GM12878 (cell line): Measurements from ENCODE around the gene FAM124B.

ENCODE experiments used
- SIN3A ChIP-seq: IDR thresholded peaks from 2 replicates; pipeline ENCODE4 v1.6.1; 2012; ENCODE audit warnings: low read depth, low read length, improper control_type of control experiment
- SMC3 ChIP-seq: IDR thresholded peaks from 2 replicates; pipeline ENCODE4 v1.6.1; 2011; ENCODE audit warnings: low read length, improper control_type of control experiment, borderline replicate concordance
- ZNF217 ChIP-seq: fragments of 450-650 bp; IDR thresholded peaks from 2 replicates; pipeline ENCODE4 v1.6.1; 2017; ENCODE audit warnings: antibody characterized with exemption, mild to moderate bottlenecking
- TF ChIP-seq, protein P1 (sequence below): IDR thresholded peaks from 2 replicates; pipeline ENCODE4 v1.6.1; 2012; ENCODE audit warnings: low read depth, low read length, improper control_type of control experiment
- TF ChIP-seq, protein P2 (sequence below): fragments of 450-650 bp; IDR thresholded peaks from 2 replicates; pipeline ENCODE4 v1.6.1; 2017; ENCODE audit warnings: mild to moderate bottlenecking, moderate library complexity
- TF ChIP-seq, protein P3 (sequence below), 3 experiments: IDR thresholded peaks in 2 of 3; conservative IDR thresholded peaks in 1 of 3; 2 replicates each; pipeline ENCODE4 v1.5.1; 2011; ENCODE audit warnings: low read depth in 3 of 3, low read length in 3 of 3, mild to moderate bottlenecking in 3 of 3, control low read depth in 2 of 3, moderate library complexity in 2 of 3, inconsistent platforms in 1 of 3, mixed read lengths in 1 of 3; ENCODE audit not compliant: control insufficient read depth in 2 of 3, insufficient read depth in 1 of 3; ENCODE audit errors: extremely low read depth in 1 of 3

DNA sequence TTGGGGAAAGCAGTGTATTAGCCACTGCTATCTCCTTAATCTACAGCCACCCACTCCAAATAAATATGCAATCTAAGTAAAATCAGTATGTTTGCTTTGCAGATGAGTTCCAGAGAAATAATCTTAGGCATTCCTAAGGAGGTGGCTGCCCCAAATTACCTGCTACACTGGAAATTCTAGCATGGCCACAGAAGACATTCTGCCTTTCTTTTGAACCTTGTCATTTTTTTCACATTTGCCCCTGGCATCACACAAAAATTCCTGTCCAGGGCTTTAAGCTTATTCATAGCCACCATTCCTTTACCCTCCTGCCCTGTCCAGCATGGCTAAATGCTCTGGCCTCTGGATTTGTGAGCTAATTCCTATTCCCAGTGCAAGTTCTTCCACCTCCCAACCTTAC lies 36.8 kb upstream of the FAM124B start:
- TF ChIP-seq, protein P1, sequence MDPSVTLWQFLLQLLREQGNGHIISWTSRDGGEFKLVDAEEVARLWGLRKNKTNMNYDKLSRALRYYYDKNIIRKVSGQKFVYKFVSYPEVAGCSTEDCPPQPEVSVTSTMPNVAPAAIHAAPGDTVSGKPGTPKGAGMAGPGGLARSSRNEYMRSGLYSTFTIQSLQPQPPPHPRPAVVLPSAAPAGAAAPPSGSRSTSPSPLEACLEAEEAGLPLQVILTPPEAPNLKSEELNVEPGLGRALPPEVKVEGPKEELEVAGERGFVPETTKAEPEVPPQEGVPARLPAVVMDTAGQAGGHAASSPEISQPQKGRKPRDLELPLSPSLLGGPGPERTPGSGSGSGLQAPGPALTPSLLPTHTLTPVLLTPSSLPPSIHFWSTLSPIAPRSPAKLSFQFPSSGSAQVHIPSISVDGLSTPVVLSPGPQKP, result no peak
- TF ChIP-seq ZNF217 (no peak), SMC3 (no peak), SIN3A (no peak)
- TF ChIP-seq, protein P2, sequence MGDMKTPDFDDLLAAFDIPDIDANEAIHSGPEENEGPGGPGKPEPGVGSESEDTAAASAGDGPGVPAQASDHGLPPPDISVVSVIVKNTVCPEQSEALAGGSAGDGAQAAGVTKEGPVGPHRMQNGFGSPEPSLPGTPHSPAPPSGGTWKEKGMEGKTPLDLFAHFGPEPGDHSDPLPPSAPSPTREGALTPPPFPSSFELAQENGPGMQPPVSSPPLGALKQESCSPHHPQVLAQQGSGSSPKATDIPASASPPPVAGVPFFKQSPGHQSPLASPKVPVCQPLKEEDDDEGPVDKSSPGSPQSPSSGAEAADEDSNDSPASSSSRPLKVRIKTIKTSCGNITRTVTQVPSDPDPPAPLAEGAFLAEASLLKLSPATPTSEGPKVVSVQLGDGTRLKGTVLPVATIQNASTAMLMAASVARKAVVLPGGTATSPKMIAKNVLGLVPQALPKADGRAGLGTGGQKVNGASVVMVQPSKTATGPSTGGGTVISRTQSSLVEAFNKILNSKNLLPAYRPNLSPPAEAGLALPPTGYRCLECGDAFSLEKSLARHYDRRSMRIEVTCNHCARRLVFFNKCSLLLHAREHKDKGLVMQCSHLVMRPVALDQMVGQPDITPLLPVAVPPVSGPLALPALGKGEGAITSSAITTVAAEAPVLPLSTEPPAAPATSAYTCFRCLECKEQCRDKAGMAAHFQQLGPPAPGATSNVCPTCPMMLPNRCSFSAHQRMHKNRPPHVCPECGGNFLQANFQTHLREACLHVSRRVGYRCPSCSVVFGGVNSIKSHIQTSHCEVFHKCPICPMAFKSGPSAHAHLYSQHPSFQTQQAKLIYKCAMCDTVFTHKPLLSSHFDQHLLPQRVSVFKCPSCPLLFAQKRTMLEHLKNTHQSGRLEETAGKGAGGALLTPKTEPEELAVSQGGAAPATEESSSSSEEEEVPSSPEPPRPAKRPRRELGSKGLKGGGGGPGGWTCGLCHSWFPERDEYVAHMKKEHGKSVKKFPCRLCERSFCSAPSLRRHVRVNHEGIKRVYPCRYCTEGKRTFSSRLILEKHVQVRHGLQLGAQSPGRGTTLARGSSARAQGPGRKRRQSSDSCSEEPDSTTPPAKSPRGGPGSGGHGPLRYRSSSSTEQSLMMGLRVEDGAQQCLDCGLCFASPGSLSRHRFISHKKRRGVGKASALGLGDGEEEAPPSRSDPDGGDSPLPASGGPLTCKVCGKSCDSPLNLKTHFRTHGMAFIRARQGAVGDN, result no peak
- TF ChIP-seq, protein P3, sequence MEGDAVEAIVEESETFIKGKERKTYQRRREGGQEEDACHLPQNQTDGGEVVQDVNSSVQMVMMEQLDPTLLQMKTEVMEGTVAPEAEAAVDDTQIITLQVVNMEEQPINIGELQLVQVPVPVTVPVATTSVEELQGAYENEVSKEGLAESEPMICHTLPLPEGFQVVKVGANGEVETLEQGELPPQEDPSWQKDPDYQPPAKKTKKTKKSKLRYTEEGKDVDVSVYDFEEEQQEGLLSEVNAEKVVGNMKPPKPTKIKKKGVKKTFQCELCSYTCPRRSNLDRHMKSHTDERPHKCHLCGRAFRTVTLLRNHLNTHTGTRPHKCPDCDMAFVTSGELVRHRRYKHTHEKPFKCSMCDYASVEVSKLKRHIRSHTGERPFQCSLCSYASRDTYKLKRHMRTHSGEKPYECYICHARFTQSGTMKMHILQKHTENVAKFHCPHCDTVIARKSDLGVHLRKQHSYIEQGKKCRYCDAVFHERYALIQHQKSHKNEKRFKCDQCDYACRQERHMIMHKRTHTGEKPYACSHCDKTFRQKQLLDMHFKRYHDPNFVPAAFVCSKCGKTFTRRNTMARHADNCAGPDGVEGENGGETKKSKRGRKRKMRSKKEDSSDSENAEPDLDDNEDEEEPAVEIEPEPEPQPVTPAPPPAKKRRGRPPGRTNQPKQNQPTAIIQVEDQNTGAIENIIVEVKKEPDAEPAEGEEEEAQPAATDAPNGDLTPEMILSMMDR (IDR thresholded peaks at IDR 0.05 in 2 of 3, conservative IDR thresholded peaks at IDR 0.05 in 1 of 3; ENCODE audit: control insufficient read depth in 2 of 3, extremely low read depth in 1 of 3, insufficient read depth in 1 of 3, low read depth in 3 of 3, low read length in 3 of 3), result no peak
